SK-N-SH treated with all-trans-retinoic acid at 6 μM for 48 hours (cell line): ENCODE measurements around the gene KLF3.

Experiments
- BACH2 ChIP-seq: fragments of 250-450 bp; sonication (Bioruptor Pico); IDR thresholded peaks from 2 replicates; pipeline ENCODE4 v1.9.0; 2021; ENCODE audit warnings: mild to moderate bottlenecking, borderline replicate concordance
- PATZ1 ChIP-seq: fragments of 250-450 bp; sonication (Bioruptor Pico); IDR thresholded peaks from 2 replicates; pipeline ENCODE4 v1.8.0; 2020; ENCODE audit warnings: mild to moderate bottlenecking, moderate library complexity, borderline replicate concordance
- ZFP30 ChIP-seq: fragments of 450-650 bp; formaldehyde crosslinking; IDR thresholded peaks from 2 replicates; pipeline ENCODE4 v1.5.0; 2022; ENCODE audit warnings: mild to moderate bottlenecking, moderate library complexity
- TF ChIP-seq, protein P1 (sequence below): fragments of 250-450 bp; sonication (Bioruptor Pico); IDR thresholded peaks from 2 replicates; pipeline ENCODE4 v1.8.0; 2021; ENCODE audit warnings: low read depth, mild to moderate bottlenecking, moderate library complexity, borderline replicate concordance

- TF ChIP-seq BACH2 (CRISPR knock-in tag) (no peak), ZFP30 (CRISPR knock-in tag) (no peak), PATZ1 (CRISPR knock-in tag) (no peak)
- TF ChIP-seq, protein P1, sequence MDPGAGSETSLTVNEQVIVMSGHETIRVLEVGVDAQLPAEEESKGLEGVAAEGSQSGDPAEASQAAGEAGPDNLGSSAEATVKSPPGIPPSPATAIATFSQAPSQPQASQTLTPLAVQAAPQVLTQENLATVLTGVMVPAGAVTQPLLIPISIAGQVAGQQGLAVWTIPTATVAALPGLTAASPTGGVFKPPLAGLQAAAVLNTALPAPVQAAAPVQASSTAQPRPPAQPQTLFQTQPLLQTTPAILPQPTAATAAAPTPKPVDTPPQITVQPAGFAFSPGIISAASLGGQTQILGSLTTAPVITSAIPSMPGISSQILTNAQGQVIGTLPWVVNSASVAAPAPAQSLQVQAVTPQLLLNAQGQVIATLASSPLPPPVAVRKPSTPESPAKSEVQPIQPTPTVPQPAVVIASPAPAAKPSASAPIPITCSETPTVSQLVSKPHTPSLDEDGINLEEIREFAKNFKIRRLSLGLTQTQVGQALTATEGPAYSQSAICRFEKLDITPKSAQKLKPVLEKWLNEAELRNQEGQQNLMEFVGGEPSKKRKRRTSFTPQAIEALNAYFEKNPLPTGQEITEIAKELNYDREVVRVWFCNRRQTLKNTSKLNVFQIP (CRISPR knock-in tag) = no peak
Measured at GRCh38 chr4:38694330-38694729, 30.3 kb downstream of the KLF3 start.
